NCI-H128 (cell line): Measurements from ENCODE around the gene TMEM196.
"Not testable (repeated sequence)": the region's sequence is repeated elsewhere in the genome, so short reads cannot be mapped to it uniquely, and the experiment has no call there.

Experiments
- DNase-seq: peaks from one replicate; lab custom pipeline; 2025; ENCODE audit not compliant: unreplicated experiment; lab: John Stamatoyannopoulos, UW

Gene TMEM196

GRCh38 chr7:19708397-19709248 lies 64.8 kb downstream of the TMEM196 start, which contains the start of gene POLR1F:
TSS of gene POLR1F (minus strand) at chr7:19709037. CDS start at chr7:19709016, 21 bp downstream.
- peak; percentile 97 for DNase-seq

GRCh38 chr7:19707240-19707639 lies 66.2 kb downstream of the TMEM196 start:
- no peak for DNase-seq

GRCh38 chr7:19705663-19706062 lies 67.8 kb downstream of the TMEM196 start:
- no peak for DNase-seq

- no peak for DNase-seq
These were observed 71.9 kb downstream of the TMEM196 start for GRCh38 chr7:19701471-19701870.

- DNase-seq: no peak
These were observed 72.5 kb downstream of the TMEM196 start for GRCh38 chr7:19700936-19701335.

GRCh38 chr7:19698331-19698730 lies 75.1 kb downstream of the TMEM196 start:
- no peak for DNase-seq

- no peak for DNase-seq
These were observed 76.5 kb downstream of the TMEM196 start for GRCh38 chr7:19696926-19697325.

GRCh38 chr7:19692111-19692828 lies 81.1 kb downstream of the TMEM196 start:
- DNase-seq: no peak

GRCh38 chr7:19690736-19691135 lies 82.7 kb downstream of the TMEM196 start:
- no peak for DNase-seq

- DNase-seq: not testable (repeated sequence)
These were observed 84.3 kb downstream of the TMEM196 start for GRCh38 chr7:19689130-19689529.

GRCh38 chr7:19681596-19681995 lies 91.8 kb downstream of the TMEM196 start:
- DNase-seq: no peak

- DNase-seq: no peak
These were observed 96.2 kb downstream of the TMEM196 start for GRCh38 chr7:19677180-19677579.

GRCh38 chr7:19675816-19676215 lies 97.6 kb downstream of the TMEM196 start:
- DNase-seq: no peak

GRCh38 chr7:19674266-19674960 lies 99.0 kb downstream of the TMEM196 start:
- no peak for DNase-seq

GRCh38 chr7:19670806-19671205 lies 102.6 kb downstream of the TMEM196 start:
- DNase-seq: no peak
